ENCODE data around the gene ZNF441. TPM values are rescaled to one million over a fixed set of nuclear protein-coding genes. Genes with fewer than 3 reads are reported as not detected.

The ZNF441 gene
- total and polyA plus RNA-seq, 10 of the 15 experiments (the other 5 are each of a cell fraction or from before 2014, with no cell fraction given), result 1.0 to 9.4 (median 4.3) TPM

- TF ChIP-seq, protein P1, sequence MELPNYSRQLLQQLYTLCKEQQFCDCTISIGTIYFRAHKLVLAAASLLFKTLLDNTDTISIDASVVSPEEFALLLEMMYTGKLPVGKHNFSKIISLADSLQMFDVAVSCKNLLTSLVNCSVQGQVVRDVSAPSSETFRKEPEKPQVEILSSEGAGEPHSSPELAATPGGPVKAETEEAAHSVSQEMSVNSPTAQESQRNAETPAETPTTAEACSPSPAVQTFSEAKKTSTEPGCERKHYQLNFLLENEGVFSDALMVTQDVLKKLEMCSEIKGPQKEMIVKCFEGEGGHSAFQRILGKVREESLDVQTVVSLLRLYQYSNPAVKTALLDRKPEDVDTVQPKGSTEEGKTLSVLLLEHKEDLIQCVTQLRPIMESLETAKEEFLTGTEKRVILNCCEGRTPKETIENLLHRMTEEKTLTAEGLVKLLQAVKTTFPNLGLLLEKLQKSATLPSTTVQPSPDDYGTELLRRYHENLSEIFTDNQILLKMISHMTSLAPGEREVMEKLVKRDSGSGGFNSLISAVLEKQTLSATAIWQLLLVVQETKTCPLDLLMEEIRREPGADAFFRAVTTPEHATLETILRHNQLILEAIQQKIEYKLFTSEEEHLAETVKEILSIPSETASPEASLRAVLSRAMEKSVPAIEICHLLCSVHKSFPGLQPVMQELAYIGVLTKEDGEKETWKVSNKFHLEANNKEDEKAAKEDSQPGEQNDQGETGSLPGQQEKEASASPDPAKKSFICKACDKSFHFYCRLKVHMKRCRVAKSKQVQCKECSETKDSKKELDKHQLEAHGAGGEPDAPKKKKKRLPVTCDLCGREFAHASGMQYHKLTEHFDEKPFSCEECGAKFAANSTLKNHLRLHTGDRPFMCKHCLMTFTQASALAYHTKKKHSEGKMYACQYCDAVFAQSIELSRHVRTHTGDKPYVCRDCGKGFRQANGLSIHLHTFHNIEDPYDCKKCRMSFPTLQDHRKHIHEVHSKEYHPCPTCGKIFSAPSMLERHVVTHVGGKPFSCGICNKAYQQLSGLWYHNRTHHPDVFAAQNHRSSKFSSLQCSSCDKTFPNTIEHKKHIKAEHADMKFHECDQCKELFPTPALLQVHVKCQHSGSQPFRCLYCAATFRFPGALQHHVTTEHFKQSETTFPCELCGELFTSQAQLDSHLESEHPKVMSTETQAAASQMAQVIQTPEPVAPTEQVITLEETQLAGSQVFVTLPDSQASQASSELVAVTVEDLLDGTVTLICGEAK (IDR thresholded peaks at IDR 0.05; ENCODE audit: borderline replicate concordance), result no peak
- TF ChIP-seq JUND (IDR thresholded peaks at IDR 0.05; ENCODE audit: low read depth, low read length) (no peak), ASH2L (IDR thresholded peaks at IDR 0.05; ENCODE audit: borderline replicate concordance, low read depth) (no peak), SREBF1 (IDR thresholded peaks at IDR 0.05; ENCODE audit: low read length) (no peak), MYB (IDR thresholded peaks at IDR 0.05; ENCODE audit: borderline replicate concordance, low read depth, low read length) (no peak), RAD21 (IDR thresholded peaks at IDR 0.05; ENCODE audit: insufficient read depth, low read depth, low read length) (peak; percentile 91)
Measured at GRCh38 chr19:11797491-11797890, 30.7 kb downstream of the ZNF441 start (continued).
